ENCODE results near the gene APEH. TPM values are rescaled to one million over a fixed set of nuclear protein-coding genes. Genes with fewer than 3 reads are reported as not detected.

APEH gene
- total RNA-seq, 1 experiment from 2014 or later: 215 TPM

DNA sequence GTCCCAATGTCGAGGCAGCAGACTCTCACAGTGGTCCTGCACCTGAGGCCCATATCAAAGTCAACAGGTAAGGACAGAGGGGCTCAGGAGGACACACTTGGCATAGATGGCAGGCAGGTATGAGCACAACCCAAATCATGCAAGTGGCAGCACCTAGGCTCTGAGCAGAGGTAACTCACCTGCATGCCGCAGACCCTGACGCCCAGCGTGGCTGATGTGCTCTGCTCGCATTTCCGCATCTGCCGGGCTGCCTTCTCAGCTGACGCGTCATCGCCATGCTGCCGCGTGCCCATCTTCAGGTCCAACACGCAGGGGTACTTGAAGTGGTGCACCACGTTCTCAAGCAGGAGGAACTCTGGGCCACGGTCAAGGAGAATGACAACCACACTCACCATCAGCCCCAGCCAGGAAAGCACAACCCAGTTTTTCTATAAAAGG lies 53.8 kb downstream of the APEH start:
- Mint-ChIP-seq H3K27ac (no peak overlapping the region), H3K4me1 (peaks cover 6 to 10% of the 10 kb centered on the region in 2 experiments), H3K27me3 (ENCODE audit: low read depth) (no peaks in the 10 kb centered on the region), H3K36me3 (ENCODE audit: insufficient read depth in 1 of 3, low read depth in 3 of 3) (peaks cover 8 to 52% (median 36%) of the 10 kb centered on the region in 3 experiments; a peak in 6 of 7 replicates), H3K4me3 (no peak overlapping the region), H3K9me3 (no peaks in the 10 kb centered on the region)
- Histone ChIP-seq H4K91ac (ENCODE audit: insufficient read length, low read depth, low read length) (no peak overlapping the region), H2AFZ (ENCODE audit: low read length) (no peak overlapping the region), H3K4me1 (ENCODE audit: insufficient read depth, low read length) (no peaks in the 10 kb centered on the region), H3K56ac (ENCODE audit: insufficient read length, low read depth, low read length) (no peak overlapping the region), H2BK5ac (ENCODE audit: insufficient read length, low read length) (no peak overlapping the region), H2BK15ac (ENCODE audit: low read depth, low read length) (no peak overlapping the region), H3K9me3 (ENCODE audit: control insufficient read depth, low read depth, low read length) (no peaks in the 10 kb centered on the region), H3T11ph (ENCODE audit: low read length) (no peak overlapping the region), H2BK20ac (ENCODE audit: low read depth, low read length, poor library complexity, severe bottlenecking) (no peak overlapping the region), H3K27me3 (ENCODE audit: insufficient read depth, low read length) (no peaks in the 10 kb centered on the region), H4K20me1 (ENCODE audit: control insufficient read depth, insufficient read depth, insufficient read length) (no peaks in the 10 kb centered on the region), H4K5ac (ENCODE audit: insufficient read length, low read depth, low read length) (no peak overlapping the region), H3K18ac (ENCODE audit: insufficient read length, low read depth, low read length) (no peak overlapping the region), H3K79me2 (ENCODE audit: insufficient read depth, low read length) (no peaks in the 10 kb centered on the region), H3K27ac (ENCODE audit: insufficient read length, low read depth, low read length) (no peak overlapping the region), H2AK5ac (ENCODE audit: insufficient read length, low read length) (no peak overlapping the region), H3K23ac (ENCODE audit: insufficient read length, low read depth, low read length) (no peak overlapping the region), H3K14ac (ENCODE audit: insufficient read depth, low read length) (no peak overlapping the region), H3K23me2 (ENCODE audit: insufficient read length, low read depth, low read length, poor library complexity, severe bottlenecking) (peaks cover 14% of the 10 kb centered on the region), H3K4ac (ENCODE audit: low read depth, low read length) (no peak overlapping the region), H3K4me2 (ENCODE audit: insufficient read depth, insufficient read length, low read length) (no peak overlapping the region), H4K8ac (replicated peaks; ENCODE audit: insufficient read length, low read depth, low read length) (no peak overlapping the region), H2BK120ac (ENCODE audit: low read depth, low read length, poor library complexity, severe bottlenecking) (no peak overlapping the region), H3K9ac (ENCODE audit: extremely low read depth, insufficient read length, low read length) (no peak overlapping the region), H2BK12ac (ENCODE audit: insufficient read length, low read depth, low read length) (no peak overlapping the region), H3K79me1 (ENCODE audit: insufficient read depth, low read depth, low read length, poor library complexity, severe bottlenecking) (no peaks in the 10 kb centered on the region)
- DNase-seq: no peak
- TF ChIP-seq, protein P1, sequence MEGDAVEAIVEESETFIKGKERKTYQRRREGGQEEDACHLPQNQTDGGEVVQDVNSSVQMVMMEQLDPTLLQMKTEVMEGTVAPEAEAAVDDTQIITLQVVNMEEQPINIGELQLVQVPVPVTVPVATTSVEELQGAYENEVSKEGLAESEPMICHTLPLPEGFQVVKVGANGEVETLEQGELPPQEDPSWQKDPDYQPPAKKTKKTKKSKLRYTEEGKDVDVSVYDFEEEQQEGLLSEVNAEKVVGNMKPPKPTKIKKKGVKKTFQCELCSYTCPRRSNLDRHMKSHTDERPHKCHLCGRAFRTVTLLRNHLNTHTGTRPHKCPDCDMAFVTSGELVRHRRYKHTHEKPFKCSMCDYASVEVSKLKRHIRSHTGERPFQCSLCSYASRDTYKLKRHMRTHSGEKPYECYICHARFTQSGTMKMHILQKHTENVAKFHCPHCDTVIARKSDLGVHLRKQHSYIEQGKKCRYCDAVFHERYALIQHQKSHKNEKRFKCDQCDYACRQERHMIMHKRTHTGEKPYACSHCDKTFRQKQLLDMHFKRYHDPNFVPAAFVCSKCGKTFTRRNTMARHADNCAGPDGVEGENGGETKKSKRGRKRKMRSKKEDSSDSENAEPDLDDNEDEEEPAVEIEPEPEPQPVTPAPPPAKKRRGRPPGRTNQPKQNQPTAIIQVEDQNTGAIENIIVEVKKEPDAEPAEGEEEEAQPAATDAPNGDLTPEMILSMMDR (conservative IDR thresholded peaks at IDR 0.05): no peak
- WGBS (ENCODE audit: extremely low coverage, insufficient read length, low lambda C conversion rate): no CpG with 5 or more reads among the region's 15 CpGs
